HepG2 (cell line): ENCODE results near the gene KHNYN. TPM values are rescaled to one million over a fixed set of nuclear protein-coding genes. Genes with fewer than 3 reads are reported as not detected.

Source experiments
- DR1 ChIP-seq: sonication (generic); formaldehyde crosslinking; IDR thresholded peaks from 2 replicates; pipeline ENCODE4 v1.8.0; 2021; ENCODE audit warnings: mild to moderate bottlenecking, missing genetic modification reagents, inconsistent platforms
- GATAD1 ChIP-seq: IDR thresholded peaks from 2 replicates; pipeline ENCODE4 v1.6.1; 2016; ENCODE audit warnings: missing genetic modification reagents, missing compliant biosample characterization
- NR2F2 ChIP-seq: IDR thresholded peaks from 2 replicates; pipeline ENCODE4 v1.6.1; 2012; ENCODE audit warnings: low read depth, inconsistent platforms, borderline replicate concordance
- PAF1 ChIP-seq: IDR thresholded peaks from 2 replicates; pipeline ENCODE4 v1.6.1; 2016; ENCODE audit warnings: missing genetic modification reagents, missing compliant biosample characterization
- REST ChIP-seq, 2 experiments: IDR thresholded peaks; 2 replicates each; pipeline ENCODE4 v1.6.1; 2011 to 2012; ENCODE audit warnings: low read length in 2 of 2, borderline replicate concordance in 1 of 2, low read depth in 1 of 2, mild to moderate bottlenecking in 1 of 2, moderate library complexity in 1 of 2
- TCF7 ChIP-seq: sonication (generic); IDR thresholded peaks from 2 replicates; pipeline ENCODE4 v1.6.1; 2016; ENCODE audit warnings: antibody characterized with exemption, low read depth
- ZFP82 ChIP-seq: sonication (generic); formaldehyde crosslinking; IDR thresholded peaks from 2 replicates; pipeline ENCODE4 v1.5.1; 2020; ENCODE audit warnings: mild to moderate bottlenecking, missing genetic modification reagents, borderline replicate concordance
- ZNF124 ChIP-seq: sonication (generic); formaldehyde crosslinking; IDR thresholded peaks from 2 replicates; pipeline ENCODE4 v1.4.0; 2020; ENCODE audit warnings: missing genetic modification reagents
- ZNF263 ChIP-seq: sonication (generic); formaldehyde crosslinking; IDR thresholded peaks from 2 replicates; pipeline ENCODE4 v1.4.0; 2020; ENCODE audit warnings: missing genetic modification reagents
- ZNF275 ChIP-seq: sonication (generic); formaldehyde crosslinking; IDR thresholded peaks from 2 replicates; pipeline ENCODE4 v1.8.0; 2022; ENCODE audit warnings: missing genetic modification reagents, mild to moderate bottlenecking, inconsistent platforms, borderline replicate concordance
- ZNF282 ChIP-seq: fragments of 450-650 bp; IDR thresholded peaks from 2 replicates; pipeline ENCODE4 v1.6.1; 2018; ENCODE audit not compliant: partially characterized antibody
- ZNF614 ChIP-seq: IDR thresholded peaks from 2 replicates; pipeline ENCODE4 v1.6.1; 2018; ENCODE audit warnings: missing biosample characterization, missing genetic modification reagents, inconsistent platforms, borderline replicate concordance
- ZNF740 ChIP-seq: sonication (generic); formaldehyde crosslinking; IDR thresholded peaks from 2 replicates; pipeline ENCODE4 v1.4.0; 2020; ENCODE audit warnings: missing genetic modification reagents
- polyA plus RNA-seq, 8 experiments: library from polyadenylated mRNA; depleted of rRNA in 3 of 8; stranded (reverse) in 7 of 8; unstranded in 1 of 8; fragments of >200 nt; fragmentation: Illumina TruSeq in 4 of 8; extraction: Trizol in 4 of 8; gene quantifications; 2 replicates each; pipeline versions ENCODE4 v1.2.1 to v1.2.3, GENCODE V29; 2011 to 2016; ENCODE audit warnings: low read depth in 4 of 8, missing spikeins in 1 of 8, mixed read lengths in 1 of 8; ENCODE audit not compliant: insufficient read depth in 1 of 8
- total RNA-seq, 5 experiments: library from RNA; depleted of rRNA; stranded (reverse); fragments of >200 nt; fragmentation: Illumina TruSeq; extraction: Trizol; gene quantifications; 2 replicates each; pipeline ENCODE4 v1.2.3, GENCODE V29; 2016; ENCODE audit warnings: low read depth in 1 of 5
- TF ChIP-seq, protein P1 (sequence below): sonication (generic); formaldehyde crosslinking; IDR thresholded peaks from 2 replicates; pipeline ENCODE4 v1.5.0; 2020; ENCODE audit warnings: mild to moderate bottlenecking, missing genetic modification reagents, borderline replicate concordance

KHNYN gene
- total and polyA plus RNA-seq, 2 of the 13 experiments (the other 11 are each of a cell fraction or from before 2014, with no cell fraction given): 52.8 to 75.7 TPM

DNA sequence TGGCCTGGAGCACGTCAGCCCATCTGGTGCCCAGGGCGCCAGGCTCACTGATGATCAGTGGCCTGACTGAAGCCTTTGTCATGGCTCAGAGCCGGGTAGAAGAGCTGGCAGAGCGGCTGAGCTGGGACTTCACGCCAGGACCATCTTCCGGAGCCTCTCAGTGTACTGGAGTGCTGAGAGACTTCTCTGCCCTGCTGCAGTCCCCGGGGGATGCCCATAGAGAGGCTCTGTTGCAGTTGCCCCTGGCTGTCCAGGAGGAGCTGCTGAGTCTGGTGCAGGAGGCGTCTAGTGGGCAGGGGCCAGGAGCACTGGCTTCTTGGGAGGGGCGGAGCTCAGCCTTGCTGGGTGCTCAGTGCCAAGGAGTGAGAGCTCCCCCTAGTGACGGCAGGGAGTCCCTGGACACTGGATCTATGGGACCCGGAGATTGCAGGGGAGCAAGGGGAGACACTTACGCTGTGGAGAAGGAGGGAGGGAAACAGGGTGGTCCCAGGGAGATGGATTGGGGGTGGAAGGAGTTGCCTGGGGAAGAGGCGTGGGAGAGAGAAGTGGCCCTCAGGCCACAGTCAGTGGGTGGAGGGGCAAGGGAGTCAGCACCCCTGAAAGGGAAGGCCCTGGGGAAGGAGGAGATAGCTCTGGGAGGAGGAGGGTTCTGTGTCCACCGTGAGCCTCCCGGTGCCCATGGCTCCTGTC, 2.0 kb downstream of the KHNYN start (continued):
- TF ChIP-seq ZNF740 (CRISPR knock-in tag) (peak; percentile 90), ZFP82 (no peak), ZNF263 (CRISPR knock-in tag) (peak; percentile 95), GATAD1 (CRISPR knock-in tag) (peak; percentile 86), ZNF124 (peak; percentile 80; the same call in 1 of the 2 replicates), TCF7 (no peak), NR2F2 (no peak), ZNF282 (no peak), PAF1 (CRISPR knock-in tag) (no peak; the same call in 1 of the 2 replicates), ZNF614 (CRISPR knock-in tag) (0 out of 2 replicates have a peak, but pooled peaks have one; percentile 80), REST (IDR thresholded peaks at IDR 0.05; ENCODE audit: borderline replicate concordance in 1 of 2, low read depth in 1 of 2, low read length in 2 of 2) (no peak), ZNF275 (CRISPR knock-in tag) (peak; percentile 14; the same call in 1 of the 2 replicates), DR1 (no peak)
- TF ChIP-seq, protein P1, sequence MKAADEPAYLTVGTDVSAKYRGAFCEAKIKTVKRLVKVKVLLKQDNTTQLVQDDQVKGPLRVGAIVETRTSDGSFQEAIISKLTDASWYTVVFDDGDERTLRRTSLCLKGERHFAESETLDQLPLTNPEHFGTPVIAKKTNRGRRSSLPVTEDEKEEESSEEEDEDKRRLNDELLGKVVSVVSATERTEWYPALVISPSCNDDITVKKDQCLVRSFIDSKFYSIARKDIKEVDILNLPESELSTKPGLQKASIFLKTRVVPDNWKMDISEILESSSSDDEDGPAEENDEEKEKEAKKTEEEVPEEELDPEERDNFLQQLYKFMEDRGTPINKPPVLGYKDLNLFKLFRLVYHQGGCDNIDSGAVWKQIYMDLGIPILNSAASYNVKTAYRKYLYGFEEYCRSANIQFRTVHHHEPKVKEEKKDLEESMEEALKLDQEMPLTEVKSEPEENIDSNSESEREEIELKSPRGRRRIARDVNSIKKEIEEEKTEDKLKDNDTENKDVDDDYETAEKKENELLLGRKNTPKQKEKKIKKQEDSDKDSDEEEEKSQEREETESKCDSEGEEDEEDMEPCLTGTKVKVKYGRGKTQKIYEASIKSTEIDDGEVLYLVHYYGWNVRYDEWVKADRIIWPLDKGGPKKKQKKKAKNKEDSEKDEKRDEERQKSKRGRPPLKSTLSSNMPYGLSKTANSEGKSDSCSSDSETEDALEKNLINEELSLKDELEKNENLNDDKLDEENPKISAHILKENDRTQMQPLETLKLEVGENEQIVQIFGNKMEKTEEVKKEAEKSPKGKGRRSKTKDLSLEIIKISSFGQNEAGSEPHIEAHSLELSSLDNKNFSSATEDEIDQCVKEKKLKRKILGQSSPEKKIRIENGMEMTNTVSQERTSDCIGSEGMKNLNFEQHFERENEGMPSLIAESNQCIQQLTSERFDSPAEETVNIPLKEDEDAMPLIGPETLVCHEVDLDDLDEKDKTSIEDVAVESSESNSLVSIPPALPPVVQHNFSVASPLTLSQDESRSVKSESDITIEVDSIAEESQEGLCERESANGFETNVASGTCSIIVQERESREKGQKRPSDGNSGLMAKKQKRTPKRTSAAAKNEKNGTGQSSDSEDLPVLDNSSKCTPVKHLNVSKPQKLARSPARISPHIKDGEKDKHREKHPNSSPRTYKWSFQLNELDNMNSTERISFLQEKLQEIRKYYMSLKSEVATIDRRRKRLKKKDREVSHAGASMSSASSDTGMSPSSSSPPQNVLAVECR (CRISPR knock-in tag): peak; percentile 88
